ENCODE measurements around the gene DZIP1L. TPM values are rescaled to one million over a fixed set of nuclear protein-coding genes. Genes with fewer than 3 reads are reported as not detected.
"Not testable (repeated sequence)": the region's sequence is repeated elsewhere in the genome, so short reads cannot be mapped to it uniquely, and the experiment has no call there.

The DZIP1L gene
- total and polyA plus RNA-seq, 2 donors (not counting 3 experiments of a cell fraction or from before 2014, with no cell fraction given): 3.0 to 17.9 TPM

GRCh38 chr3:138089091-138089490, 26.3 kb downstream of the DZIP1L start:
- CTCF ChIA-PET: interaction anchor here (1.1 kb wide), 1 partner anchor 12 kb away, joined by 3 read pairs; no protein-coding TSS in a partner anchor
- BruUV-seq (replicated peaks): no TSS peak
- FAIRE-seq (no peak), DNase-seq (ENCODE audit: low read depth, low spot score) (no peak)
- no peaks in the 10 kb centered on the region for H4K20me1 ChIP-seq (replicated peaks; ENCODE audit: control insufficient read depth, extremely low read depth, insufficient read depth, low read length)
- intact Hi-C loops (cut with micrococcal nuclease) (no loop called here), dilution Hi-C loops (cut with MboI; ENCODE audit: extremely low pct_ligation_motif_present, low sequenced_read_pairs) (no loop called here)
- H3K36me3 ChIP-seq (ENCODE audit: control insufficient read depth in 2 of 2, extremely low read depth in 1 of 2, insufficient read depth in 2 of 2, low read length in 2 of 2): peaks cover 0 to 2% of the 10 kb centered on the region in 2 experiments
- no peak overlapping the region for H3K4me3 ChIP-seq (replicated peaks in 1 of 3; ENCODE audit: insufficient read depth in 1 of 3, low read depth in 1 of 3, low read length in 3 of 3)
- no peaks in the 10 kb centered on the region for H3K9me3 ChIP-seq (replicated peaks; ENCODE audit: control insufficient read depth, insufficient read depth, low read length)
- no peak overlapping the region for H2AFZ ChIP-seq (ENCODE audit: low read depth, low read length)
- H3K4me2 ChIP-seq (ENCODE audit: insufficient read depth, low read length): no peak overlapping the region
- no peaks in the 10 kb centered on the region for H3K4me1 ChIP-seq (ENCODE audit: control insufficient read depth, extremely low read depth, insufficient read depth, low read length)
- H3K9ac ChIP-seq (replicated peaks; ENCODE audit: extremely low read depth, insufficient read depth, low read length): no peak overlapping the region
- TF ChIP-seq CTCF (IDR thresholded peaks at IDR 0.05; ENCODE audit: extremely low read depth in 1 of 2, insufficient read depth in 1 of 2, low read depth in 1 of 2, low read length in 2 of 2) (no peak), GATA2 (IDR thresholded peaks at IDR 0.05; ENCODE audit: insufficient read depth, insufficient read length, low read depth, low read length) (no peak), MYC (IDR thresholded peaks at IDR 0.05; ENCODE audit: low read depth, low read length) (no peak), FOS (IDR thresholded peaks at IDR 0.05; ENCODE audit: borderline replicate concordance, insufficient read depth, low read length) (no peak), POLR2A (IDR thresholded peaks at IDR 0.05; ENCODE audit: low read depth, low read length) (no peak), POLR2AphosphoS5 (IDR thresholded peaks at IDR 0.05; ENCODE audit: insufficient read depth, low read depth, low read length) (no peak), EZH2 (IDR thresholded peaks at IDR 0.05; ENCODE audit: borderline replicate concordance, low read depth, low read length, severe bottlenecking) (no peak), MAX (IDR thresholded peaks at IDR 0.05; ENCODE audit: insufficient read depth, insufficient read length) (no peak), JUN (IDR thresholded peaks at IDR 0.05; ENCODE audit: borderline replicate concordance, insufficient read depth, insufficient read length, low read depth) (no peak)
- no peaks in the 10 kb centered on the region for H3K27me3 ChIP-seq (ENCODE audit: control insufficient read depth in 2 of 2, insufficient read depth in 2 of 2, low read length in 2 of 2)
- no peak overlapping the region for H3K27ac ChIP-seq (ENCODE audit: insufficient read depth, low read depth, low read length)
- POLR2A ChIA-PET: no interaction called here
- H3K9me1 ChIP-seq (replicated peaks; ENCODE audit: control insufficient read depth, extremely low read depth, insufficient read depth, low read length): no peaks in the 10 kb centered on the region
- H3K79me2 ChIP-seq (ENCODE audit: control insufficient read depth, insufficient read depth, low read length): no peaks in the 10 kb centered on the region

GRCh38 chr3:138085745-138086144, 29.7 kb downstream of the DZIP1L start:
- H3K9ac ChIP-seq (replicated peaks; ENCODE audit: extremely low read depth, insufficient read depth, low read length); POLR2A ChIA-PET; H3K9me1 ChIP-seq (replicated peaks; ENCODE audit: control insufficient read depth, extremely low read depth, insufficient read depth, low read length); DNase-seq (ENCODE audit: low read depth, low spot score); dilution Hi-C loops (cut with MboI; ENCODE audit: extremely low pct_ligation_motif_present, low sequenced_read_pairs); H3K36me3 ChIP-seq (ENCODE audit: control insufficient read depth in 2 of 2, extremely low read depth in 1 of 2, insufficient read depth in 2 of 2, low read length in 2 of 2); H3K9me3 ChIP-seq (replicated peaks; ENCODE audit: control insufficient read depth, insufficient read depth, low read length); BruUV-seq (replicated peaks); H3K79me2 ChIP-seq (ENCODE audit: control insufficient read depth, insufficient read depth, low read length); H4K20me1 ChIP-seq (replicated peaks; ENCODE audit: control insufficient read depth, extremely low read depth, insufficient read depth, low read length); H3K4me3 ChIP-seq (replicated peaks in 1 of 3; ENCODE audit: insufficient read depth in 1 of 3, low read depth in 1 of 3, low read length in 3 of 3); H3K4me1 ChIP-seq (ENCODE audit: control insufficient read depth, extremely low read depth, insufficient read depth, low read length); H3K4me2 ChIP-seq (ENCODE audit: insufficient read depth, low read length); H3K27me3 ChIP-seq (ENCODE audit: control insufficient read depth in 2 of 2, insufficient read depth in 2 of 2, low read length in 2 of 2); H3K27ac ChIP-seq (ENCODE audit: insufficient read depth, low read depth, low read length); intact Hi-C loops (cut with micrococcal nuclease); FAIRE-seq; H2AFZ ChIP-seq (ENCODE audit: low read depth, low read length): not testable (repeated sequence)
- CTCF ChIA-PET: interaction anchor here (1.5 kb wide), 1 partner anchor 16 kb away, joined by 3 read pairs; no protein-coding TSS in a partner anchor

Measured in endothelial cell of umbilical vein (primary cell).